GDM1 (cell line): ENCODE measurements around the gene DCLRE1B.

Experiments
- DNase-seq: peaks from one replicate; lab custom pipeline; 2025; lab: John Stamatoyannopoulos, UW

The DCLRE1B gene

DNA sequence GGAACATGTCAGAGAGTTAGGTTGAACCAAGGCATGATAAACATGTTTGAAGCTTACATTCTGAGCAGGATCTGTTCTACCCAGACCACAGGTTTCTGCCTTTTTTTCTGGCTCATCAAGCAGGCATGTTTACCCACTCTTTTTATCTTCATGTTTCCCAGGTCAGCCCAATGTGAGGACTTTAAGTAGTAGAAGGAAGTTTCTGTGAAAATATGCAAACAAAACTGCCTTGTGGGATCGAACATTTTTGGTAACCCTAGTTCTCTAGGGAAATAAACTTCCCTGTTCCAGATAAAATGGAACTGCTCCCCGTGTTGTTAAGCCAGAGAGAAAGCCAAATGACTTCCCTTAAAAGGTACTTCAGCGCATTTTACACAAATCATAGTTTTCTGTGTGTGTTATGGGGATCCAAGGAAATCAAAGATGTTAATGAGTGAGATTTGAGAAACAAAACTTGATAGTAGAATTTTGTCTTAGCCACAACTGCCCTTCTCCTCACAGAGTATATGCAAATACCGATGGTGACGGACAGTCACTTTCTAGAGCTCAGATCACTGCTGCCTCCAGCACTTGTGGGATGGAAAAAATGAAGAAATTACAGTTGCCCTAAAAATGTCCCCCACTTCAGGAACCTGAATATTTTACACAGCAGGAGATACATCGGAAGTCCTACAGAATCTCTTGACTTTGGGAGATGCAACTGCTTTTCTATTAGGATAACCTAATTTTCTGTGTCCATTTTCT lies 23.2 kb downstream of the DCLRE1B start:
- DNase-seq = no peak

DNA sequence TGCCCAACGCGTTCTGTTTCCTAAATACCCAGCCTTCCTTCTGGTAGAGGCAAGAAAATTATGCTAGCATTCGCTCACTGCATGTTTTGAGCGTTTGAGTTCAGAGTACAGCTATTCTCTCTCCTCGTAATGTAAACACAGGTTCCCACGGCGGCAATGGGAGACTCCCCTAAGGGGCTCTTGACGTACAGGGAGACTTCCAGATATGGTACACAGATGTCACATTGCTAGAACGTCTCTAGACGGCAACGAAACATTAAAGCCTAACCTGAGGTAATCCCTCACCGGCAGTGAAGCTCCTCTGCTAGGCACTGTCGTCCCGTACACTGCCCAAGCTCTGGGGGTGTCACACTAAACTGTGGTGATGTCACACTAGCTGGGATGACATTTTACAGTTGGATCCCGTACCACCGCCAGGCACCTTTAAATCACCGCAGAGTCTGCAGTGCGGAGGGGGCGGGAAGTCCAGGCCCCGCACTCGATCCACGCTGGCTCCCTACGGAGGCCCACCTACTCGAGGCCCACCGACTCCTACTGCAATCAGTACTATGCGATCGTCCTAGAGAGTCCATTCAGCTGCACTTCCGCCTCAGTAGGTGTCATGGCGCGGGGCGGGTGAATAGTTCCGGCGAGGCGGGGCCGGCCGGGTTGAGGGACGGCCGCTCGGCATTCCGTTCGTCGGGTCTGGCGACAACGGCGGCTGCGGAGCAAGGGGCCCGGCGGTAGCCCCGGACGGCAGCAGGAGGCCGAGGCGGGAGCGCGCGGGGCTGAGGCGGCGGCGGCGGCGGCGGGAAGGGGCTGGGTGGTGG lies 24.0 kb downstream of the DCLRE1B start, which contains the start of gene HIPK1:
Gene HIPK1 (plus strand): TSS at position 384 of the 809 bp plus-strand sequence.
- peak; percentile 86 for DNase-seq

DNA sequence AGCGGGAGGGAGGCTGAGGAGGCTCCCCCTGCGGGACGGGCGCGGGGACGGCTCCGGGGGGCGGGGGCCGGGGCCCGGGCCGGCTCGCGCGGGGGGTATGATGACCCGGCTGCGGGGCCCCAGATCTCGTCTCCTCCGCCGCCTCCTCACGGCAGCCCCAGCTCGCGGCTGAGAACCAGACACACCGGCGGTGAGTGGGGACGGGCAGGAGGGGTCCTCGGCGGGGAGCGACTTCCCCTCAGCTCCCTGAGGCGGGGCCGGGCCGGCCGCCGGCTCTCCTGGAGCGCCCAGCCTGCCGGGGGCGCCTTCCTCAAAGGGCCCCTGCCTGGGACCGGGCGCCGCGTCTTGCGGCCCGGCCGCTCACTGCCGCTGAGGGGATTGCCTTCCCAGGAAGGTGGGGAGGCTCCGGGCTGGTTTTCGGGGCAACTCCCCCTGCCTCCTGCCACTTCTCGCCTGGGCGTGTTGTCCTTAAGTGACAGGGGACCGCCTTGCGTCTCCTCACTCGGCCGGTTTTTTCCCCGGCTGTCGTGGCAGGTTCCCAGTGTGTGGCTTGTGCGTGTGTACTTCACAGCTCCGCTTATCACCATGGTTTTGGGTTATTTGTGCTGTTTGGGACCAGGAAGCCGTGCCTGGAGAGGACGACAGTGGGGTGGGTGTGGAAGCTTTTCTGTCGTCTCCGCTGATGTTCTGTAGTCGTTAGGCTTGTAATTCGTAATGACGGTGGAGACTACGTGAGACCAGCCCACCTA lies 24.8 kb downstream of the DCLRE1B start:
- DNase-seq = no peak

DNA sequence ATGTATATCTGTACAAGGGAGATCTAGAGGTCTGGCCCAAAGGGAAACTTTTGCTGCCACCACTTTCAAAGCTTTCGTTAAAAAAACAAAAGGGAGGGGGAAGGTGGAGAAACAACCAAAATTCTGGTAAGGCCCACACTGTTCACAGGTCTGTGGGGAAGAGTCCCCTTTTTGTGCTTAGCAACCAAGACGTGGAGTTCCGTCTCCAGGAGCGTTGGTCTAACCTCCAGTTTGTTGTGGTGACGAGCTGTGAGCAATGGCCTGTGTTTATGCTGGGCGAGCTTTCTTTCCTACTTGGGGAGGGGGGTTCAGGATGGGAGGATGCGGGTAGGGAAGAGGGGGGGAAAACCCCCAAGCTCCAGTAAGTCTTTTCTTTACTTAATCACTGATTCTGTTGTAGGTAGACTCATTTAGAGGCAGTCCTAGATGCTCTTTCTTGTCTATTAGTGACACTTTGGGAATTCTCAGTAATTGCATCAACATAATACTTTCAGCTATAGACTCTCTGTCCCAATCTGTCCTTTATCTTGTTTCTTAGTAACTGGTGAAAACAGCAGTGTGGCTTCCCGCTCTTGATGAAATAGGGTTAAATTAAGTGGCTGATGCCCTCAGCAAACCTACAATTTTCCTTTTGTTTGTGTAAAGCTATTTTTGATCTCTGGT lies 25.5 kb downstream of the DCLRE1B start:
- peak; percentile 4 for DNase-seq

DNA sequence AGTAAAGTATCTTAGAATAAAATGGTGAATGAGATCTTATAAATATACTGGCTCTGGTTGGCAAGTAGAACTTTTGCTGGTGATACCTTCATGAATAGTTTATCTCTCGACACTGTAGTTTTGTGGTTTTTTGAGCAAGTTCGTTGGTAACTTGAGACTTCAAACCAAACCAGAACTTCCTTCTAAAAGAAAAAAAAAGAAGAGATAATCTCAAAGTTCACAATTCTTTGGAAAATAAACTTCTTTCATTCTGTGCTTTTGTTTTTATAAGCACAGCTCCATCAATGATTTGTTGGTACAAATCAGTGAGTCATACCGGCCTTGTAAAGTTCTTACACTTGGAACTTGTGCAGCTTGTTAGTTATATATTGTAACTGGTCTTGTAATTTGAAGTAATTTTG lies 26.3 kb downstream of the DCLRE1B start:
- peak; percentile 23 for DNase-seq

DNA sequence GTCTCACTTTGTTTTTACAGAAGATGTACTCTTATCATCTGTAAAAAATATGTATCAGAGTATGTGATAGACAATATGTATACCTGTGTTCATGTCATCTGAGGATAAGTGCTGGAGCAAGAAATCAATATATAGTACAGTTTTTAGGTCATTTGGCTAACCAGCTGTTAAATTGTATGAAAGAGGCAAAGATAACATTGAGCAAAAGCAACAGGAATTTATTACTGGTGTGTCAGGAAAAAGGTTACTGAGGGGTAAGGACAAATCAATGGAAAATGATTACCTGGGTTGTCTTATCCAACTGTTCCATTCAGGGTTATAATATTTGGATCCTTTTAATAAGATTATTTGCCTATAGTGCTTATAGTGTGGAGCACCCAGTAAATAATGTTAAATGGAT lies 28.9 kb downstream of the DCLRE1B start:
- no peak for DNase-seq

DNA sequence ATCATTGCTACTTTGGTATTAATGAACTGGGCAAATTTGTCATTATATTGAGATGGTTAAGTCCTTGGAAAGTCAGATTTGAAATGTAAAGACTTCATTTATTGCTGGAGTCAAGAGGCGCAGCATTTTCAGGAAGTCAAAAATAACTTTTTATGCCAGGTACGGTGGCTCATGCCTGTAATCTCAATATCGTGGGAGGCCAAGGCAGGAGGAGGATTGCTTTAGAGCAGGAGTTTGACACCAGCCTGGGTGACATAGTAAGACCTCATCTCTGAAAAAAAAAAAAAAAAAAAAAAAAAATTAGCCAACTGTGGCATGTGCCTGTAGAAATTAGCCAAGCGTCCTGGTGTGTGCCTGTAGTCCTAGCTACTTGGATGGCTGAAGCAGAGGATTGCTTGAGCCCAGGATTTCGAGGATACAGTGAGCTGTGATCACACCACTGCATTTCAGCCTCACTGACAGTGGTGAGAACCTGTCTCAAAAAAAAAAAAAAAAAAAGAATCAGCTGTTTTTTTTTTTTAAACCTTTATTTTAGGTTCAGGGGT lies 29.5 kb downstream of the DCLRE1B start:
- no peak for DNase-seq

DNA sequence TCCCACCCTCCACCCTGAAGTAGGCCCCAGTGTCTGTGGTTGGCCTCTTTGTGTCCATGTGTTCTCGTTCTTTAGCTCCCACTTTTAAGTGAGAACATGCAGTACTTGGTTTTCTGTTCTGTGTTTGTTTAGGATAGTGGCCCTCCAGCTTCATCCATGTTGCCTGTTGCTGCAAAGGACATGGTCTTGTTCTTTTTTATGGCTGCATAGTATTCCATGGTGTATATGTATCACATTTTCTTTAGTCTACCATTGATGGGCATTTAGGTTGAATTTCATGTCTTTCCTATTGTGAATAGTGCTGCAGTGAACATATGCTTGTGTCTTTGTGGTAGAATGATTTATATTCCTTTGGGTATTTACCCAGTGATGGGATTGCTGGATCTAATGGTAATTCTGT lies 30.1 kb downstream of the DCLRE1B start:
- DNase-seq = no peak

DNA sequence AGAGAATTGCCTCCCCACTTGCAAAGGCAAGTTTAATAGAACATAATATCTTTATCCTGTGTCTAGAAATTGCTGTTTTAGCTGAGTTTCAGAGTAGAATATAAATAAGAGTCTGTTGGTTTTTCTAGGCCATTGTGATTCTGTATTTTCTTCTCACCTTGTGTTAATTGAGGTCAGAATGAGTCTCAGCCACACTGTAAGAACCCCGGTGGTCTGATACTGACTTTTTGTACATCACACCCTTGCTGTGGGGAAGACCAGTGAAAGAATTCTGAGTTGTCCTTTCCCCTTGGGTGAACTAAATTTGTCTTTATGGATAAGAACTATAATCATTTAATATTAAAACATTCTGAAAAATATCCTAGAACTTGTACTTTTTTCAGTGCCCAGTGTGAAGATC lies 30.8 kb downstream of the DCLRE1B start:
- no peak for DNase-seq

DNA sequence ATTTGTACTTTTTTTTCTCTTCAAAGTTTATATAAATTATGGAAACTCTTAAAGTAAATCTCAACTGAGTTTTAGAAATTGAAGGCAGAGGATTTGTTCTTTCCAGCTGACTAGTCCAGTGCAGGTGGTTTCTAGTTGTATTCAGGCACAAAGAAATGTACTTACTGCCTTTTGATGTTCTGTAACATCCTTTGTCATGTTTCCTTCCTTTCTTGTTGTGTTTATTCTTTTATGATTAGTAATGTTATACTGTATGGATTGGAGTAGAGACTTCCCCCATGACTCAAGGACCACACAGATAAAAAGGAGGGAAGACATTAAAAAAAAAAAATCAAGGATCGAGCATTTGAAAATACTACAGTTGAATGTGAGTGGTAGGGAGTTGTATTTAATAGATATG lies 32.0 kb downstream of the DCLRE1B start:
- no peak for DNase-seq

DNA sequence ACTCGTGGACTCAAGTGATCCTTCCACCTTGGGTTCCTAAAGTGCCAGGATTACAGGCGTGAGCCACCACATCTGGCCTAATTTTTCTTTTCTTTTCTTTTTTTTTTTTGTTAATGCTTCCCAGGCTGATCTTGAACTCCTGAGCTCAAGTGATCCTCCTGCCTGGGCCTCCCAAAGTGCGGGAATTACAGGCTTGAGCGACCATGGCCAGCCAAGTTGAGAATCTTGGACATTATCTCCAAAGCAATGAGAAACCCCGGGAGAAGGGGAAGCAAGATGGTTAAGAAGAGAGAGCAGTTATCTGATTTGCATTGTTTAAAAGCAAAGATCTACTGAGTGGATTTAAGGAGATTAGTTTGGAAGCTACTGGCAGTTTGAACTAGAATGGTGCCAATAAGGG lies 33.1 kb downstream of the DCLRE1B start:
- DNase-seq = no peak

DNA sequence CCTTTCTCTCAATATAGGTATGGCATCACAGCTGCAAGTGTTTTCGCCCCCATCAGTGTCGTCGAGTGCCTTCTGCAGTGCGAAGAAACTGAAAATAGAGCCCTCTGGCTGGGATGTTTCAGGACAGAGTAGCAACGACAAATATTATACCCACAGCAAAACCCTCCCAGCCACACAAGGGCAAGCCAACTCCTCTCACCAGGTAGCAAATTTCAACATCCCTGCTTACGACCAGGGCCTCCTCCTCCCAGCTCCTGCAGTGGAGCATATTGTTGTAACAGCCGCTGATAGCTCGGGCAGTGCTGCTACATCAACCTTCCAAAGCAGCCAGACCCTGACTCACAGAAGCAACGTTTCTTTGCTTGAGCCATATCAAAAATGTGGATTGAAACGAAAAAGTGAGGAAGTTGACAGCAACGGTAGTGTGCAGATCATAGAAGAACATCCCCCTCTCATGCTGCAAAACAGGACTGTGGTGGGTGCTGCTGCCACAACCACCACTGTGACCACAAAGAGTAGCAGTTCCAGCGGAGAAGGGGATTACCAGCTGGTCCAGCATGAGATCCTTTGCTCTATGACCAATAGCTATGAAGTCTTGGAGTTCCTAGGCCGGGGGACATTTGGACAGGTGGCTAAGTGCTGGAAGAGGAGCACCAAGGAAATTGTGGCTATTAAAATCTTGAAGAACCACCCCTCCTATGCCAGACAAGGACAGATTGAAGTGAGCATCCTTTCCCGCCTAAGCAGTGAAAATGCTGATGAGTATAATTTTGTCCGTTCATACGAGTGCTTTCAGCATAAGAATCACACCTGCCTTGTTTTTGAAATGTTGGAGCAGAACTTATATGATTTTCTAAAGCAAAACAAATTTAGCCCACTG lies 35.5 kb downstream of the DCLRE1B start:
- peak; percentile 28 for DNase-seq

DNA sequence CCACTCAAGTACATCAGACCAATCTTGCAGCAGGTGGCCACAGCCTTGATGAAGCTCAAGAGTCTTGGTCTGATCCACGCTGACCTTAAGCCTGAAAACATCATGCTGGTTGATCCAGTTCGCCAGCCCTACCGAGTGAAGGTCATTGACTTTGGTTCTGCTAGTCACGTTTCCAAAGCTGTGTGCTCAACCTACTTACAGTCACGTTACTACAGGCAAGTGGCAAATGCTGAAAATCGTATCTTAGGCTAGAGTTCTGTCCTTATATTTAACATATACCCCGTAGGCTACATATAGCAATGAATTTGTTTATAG lies 36.1 kb downstream of the DCLRE1B start:
- DNase-seq = no peak

DNA sequence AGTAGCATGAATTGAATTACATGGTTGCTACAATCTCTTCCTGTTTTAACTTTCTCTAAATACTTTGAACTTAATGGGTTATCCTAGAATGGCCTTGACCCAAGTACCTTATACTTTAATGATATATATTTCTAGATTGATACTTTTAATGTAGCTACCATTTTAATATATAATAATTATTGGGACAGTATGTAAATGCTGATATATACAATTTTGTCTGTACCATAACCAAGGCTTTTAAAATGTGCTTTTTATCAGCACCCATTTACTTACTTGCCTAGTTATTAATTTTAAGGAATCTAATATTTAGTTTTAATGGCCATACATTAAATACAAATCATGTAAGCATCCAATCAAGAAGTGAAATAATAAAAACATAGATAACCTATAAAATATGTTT lies 37.4 kb downstream of the DCLRE1B start:
- no peak for DNase-seq

DNA sequence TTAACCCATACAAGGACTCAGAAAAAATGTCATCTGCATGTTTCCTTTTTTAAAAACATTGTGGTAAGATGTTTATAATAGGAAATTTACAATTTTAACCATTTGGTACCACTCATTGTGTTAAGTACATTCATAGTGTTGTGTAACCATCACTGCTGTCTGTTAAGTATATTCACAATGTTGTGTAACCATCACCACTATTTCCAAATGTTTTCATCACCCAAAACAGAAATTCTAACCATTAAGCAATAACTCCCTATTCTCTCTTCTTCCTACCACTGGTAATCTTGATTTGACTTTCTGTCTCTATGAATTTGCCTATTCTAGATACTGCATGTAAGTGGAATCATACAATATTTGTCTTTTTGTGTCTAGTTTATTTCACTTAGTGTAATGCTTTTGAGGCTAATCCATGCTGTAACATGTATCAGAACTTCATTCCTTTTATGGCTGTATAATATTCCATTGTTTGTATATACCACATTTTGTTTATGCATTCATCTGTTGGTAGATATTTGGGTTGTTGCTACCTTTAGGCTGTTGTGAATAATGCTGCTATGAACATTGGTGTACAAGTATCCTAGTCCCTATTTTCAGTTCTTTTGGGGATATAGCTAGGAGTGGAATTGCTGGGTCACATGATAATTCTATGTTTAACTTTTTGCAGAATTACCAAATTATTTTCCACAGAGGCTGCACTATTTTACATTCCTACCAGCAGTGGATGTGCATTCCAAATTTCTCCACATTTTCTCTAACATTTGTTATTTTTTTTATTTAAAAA lies 38.1 kb downstream of the DCLRE1B start:
- no peak for DNase-seq

DNA sequence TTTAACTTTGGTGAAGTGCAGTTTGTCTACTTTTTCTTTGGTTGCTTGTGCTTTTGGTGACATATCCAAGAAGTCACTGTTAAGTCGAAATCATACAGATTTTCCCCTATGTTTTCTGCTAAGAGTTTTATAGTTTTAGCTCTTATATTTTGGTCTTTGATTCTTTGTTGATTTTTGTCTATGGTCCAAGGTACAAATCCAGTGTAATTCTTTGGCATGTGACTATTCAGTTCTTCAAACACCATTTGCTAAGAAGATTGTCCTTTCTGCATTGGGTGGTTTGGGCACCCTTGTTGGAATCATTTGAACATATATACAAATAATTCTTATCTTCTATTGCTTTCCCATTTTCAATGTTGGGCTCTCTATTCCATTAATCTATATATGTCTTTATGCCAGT lies 40.2 kb downstream of the DCLRE1B start:
- no peak for DNase-seq

DNA sequence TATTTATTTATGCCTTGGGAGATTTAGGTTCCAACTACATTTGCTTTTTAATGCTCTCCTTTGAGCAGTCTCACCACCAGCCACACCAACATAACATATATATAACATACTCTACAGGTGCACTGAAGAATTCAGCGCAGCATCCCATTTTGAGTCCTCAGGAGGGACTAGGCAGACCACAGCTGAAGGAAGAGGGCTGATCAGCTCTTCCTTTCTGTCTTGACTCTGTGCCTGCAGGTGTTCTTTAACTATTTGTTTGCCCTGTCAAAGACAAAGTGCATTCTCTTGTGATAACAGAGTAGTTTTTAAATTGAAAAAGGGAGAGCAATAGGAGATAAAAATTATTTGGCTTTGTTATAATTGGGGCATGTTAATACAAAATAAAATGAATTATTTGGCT lies 41.0 kb downstream of the DCLRE1B start:
- DNase-seq = no peak

DNA sequence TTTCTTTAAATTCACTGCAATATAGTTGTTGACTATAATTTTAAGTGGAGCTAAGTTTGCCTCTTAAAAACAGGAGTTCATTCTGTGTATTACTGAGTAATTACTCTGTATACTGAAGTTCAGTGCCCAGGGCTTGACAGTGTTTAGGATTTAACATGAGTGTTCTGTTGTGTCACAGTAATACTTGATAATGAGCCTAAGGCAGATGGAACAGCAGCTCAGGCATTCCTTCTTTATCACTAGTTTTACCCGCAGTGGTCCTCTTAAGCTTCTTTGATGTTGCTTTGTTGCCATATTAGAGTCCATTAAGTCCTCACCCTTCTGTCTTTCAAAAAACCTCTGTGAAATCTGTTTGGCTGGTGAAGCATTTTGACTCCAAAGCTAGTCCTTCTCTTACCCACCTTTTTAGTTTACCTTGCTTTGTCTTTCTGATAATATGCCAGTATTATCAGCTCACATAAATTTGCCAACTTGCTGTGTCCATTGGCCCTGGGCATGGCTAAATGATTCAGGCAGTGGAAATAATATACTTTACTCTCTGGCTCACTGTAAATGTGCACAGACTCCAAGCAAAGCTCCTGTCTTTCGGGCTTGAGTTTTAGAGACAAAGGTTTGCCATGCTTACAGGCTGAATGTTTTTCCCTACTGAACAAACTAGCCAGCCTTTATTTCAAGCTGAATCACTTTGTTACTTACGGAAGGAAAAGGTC lies 41.7 kb downstream of the DCLRE1B start:
- DNase-seq = no peak

DNA sequence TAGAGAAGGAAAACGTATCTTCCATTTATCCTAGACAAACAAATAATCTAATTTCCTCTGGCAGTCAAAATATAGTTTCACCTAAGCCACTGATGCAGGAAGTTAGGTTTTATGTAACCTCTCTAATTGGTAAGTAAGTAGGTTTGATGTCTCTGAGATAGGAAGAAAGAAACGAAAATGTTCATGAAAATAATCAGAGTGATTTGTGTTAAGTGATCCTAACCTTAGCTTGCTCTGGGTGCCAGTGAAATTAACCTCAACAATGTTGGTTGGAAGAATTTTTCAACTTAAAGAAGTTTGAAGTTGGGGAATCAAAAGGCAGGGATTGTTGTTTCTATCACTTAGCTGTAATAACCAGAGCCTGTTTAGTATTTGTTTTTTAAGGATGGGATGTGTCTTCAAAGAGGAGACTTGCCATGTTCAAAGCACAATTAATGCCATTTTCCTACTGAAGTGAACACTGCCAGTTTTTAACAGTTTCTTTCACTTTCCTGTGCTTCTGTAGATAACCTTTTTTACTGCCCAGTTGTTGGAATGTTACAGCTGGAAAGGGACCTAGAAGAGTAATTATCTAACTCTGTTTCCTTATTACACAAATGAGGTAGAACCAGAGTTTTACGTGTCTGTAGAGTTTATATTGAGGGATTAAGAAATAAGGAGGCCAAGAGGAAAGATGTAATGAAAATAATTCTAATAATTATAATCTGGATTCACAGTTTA lies 42.4 kb downstream of the DCLRE1B start:
- DNase-seq = no peak
